ENCODE results near the gene PROX2. TPM values are rescaled to one million over a fixed set of nuclear protein-coding genes. Genes with fewer than 3 reads are reported as not detected.
A peak's percentile ranks its signal among the peaks of the same experiment; 100 is the strongest.

The PROX2 gene
- total RNA-seq, 2 experiments from 2014 or later, result 0.07 to 0.41 TPM

DNA sequence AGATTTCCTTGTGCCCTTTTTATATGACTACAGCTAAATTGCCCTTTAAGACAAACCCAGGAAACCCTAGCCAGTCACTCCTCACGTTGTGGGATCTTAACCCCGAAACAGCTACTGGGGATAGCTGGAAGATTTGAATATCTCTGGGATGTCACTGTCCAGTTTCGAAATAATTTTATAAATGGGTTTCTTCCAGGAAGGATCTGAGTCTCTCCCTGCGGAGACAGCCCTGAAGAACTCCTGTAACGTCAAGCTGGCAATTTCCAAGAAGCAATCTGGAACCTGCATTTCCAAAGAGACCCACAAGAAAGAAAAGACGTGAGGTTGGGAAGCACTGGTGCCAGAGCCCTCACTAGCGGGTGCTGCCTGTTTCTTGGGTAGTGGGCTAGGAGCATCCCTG, 20.9 kb downstream of the PROX2 start:
- H3K4me3 Mint-ChIP-seq, result no peak overlapping the region
- H3K27me3 Mint-ChIP-seq (ENCODE audit: low read depth), result no peaks in the 10 kb centered on the region
- peaks cover 17% of the 10 kb centered on the region for H3K4me1 Mint-ChIP-seq (ENCODE audit: low read depth)
- no peak overlapping the region for H3K27ac Mint-ChIP-seq
- intact Hi-C loops (cut with micrococcal nuclease), result no loop called here
- H3K36me3 Mint-ChIP-seq (ENCODE audit: low read depth), result no peaks in the 10 kb centered on the region
- no peak for DNase-seq
- CTCF ChIA-PET, result interaction anchor here (0.7 to 15.1 kb wide), 8 partner anchors 13 to 246 kb away, joined by 3 to 379 read pairs (median 4); no protein-coding TSS in a partner anchor
- no peaks in the 10 kb centered on the region for H3K9me3 Mint-ChIP-seq

- intact Hi-C loops (cut with micrococcal nuclease), result no loop called here
- Mint-ChIP-seq H3K36me3 (ENCODE audit: low read depth) (no peaks in the 10 kb centered on the region), H3K4me1 (ENCODE audit: low read depth) (peaks cover 17% of the 10 kb centered on the region), H3K27me3 (ENCODE audit: low read depth) (no peaks in the 10 kb centered on the region), H3K27ac (no peak overlapping the region), H3K4me3 (no peak overlapping the region), H3K9me3 (no peaks in the 10 kb centered on the region)
- CTCF ChIA-PET, result interaction anchor here (1.2 to 15.1 kb wide), 4 partner anchors 14 to 51 kb away, joined by 3 to 379 read pairs (median 10); no protein-coding TSS in a partner anchor
- no peak for DNase-seq
Observed at GRCh38 chr14:74853581-74853980, 22.4 kb downstream of the PROX2 start.

DNA sequence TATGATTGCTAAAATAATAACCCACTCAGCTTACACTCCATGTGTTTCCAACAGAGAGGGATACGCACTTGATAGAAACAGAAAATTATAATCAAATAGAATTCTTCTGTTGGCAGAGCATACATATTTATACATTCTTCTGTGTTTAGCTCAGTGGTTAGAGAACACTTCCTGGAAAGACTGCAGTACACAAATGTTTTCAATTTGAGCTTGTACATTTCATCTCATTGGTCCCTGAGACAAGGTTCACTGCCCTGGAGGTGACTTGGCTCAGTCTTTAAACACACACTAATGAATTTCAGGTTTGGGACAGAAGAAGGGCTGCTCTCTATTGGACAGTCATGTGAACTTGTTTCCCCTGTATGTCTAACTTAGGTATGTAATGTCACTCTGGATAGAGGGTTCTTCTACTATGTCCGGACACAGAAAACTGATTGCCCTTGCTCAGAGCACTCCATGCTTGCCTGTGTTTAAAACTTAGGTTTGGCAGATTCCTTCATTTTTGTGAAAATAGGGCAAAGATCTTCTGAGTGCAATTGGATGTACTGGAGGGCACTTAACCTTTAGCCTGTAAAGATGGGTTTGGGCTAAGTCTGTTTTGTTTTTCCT, 22.9 kb downstream of the PROX2 start:
- peaks cover 17% of the 10 kb centered on the region for H3K4me1 Mint-ChIP-seq (ENCODE audit: low read depth)

GRCh38 chr14:74848768-74849167, 27.2 kb downstream of the PROX2 start:
- H3K4me3 Mint-ChIP-seq, result no peak overlapping the region
- intact Hi-C loops (cut with micrococcal nuclease), result no loop called here
- H3K27ac Mint-ChIP-seq, result no peak overlapping the region
- DNase-seq, result no peak
- H3K9me3 Mint-ChIP-seq, result no peaks in the 10 kb centered on the region
- H3K4me1 Mint-ChIP-seq (ENCODE audit: low read depth), result peaks cover 12% of the 10 kb centered on the region
- no peaks in the 10 kb centered on the region for H3K36me3 Mint-ChIP-seq (ENCODE audit: low read depth)
- CTCF ChIA-PET, result interaction anchor here (1.3 to 4.1 kb wide), 2 partner anchors 12 to 17 kb away, joined by 3 to 44 read pairs; no protein-coding TSS in a partner anchor
- no peaks in the 10 kb centered on the region for H3K27me3 Mint-ChIP-seq (ENCODE audit: low read depth)

More for the DNA sequence above, 22.9 kb downstream of the PROX2 start:
- Mint-ChIP-seq H3K27ac (no peak overlapping the region), H3K4me3 (no peak overlapping the region), H3K9me3 (no peaks in the 10 kb centered on the region), H3K36me3 (ENCODE audit: low read depth) (no peaks in the 10 kb centered on the region), H3K27me3 (ENCODE audit: low read depth) (no peaks in the 10 kb centered on the region)
- intact Hi-C loops (cut with micrococcal nuclease), result no loop called here
- DNase-seq, result no peak
- CTCF ChIA-PET, result interaction anchor here (1.0 to 15.1 kb wide), 5 partner anchors 8 to 52 kb away, joined by 3 to 379 read pairs (median 10); no protein-coding TSS in a partner anchor

- Mint-ChIP-seq H3K4me3 (no peak overlapping the region), H3K4me1 (ENCODE audit: low read depth) (peaks cover 10% of the 10 kb centered on the region), H3K27ac (no peak overlapping the region), H3K36me3 (ENCODE audit: low read depth) (no peaks in the 10 kb centered on the region), H3K27me3 (ENCODE audit: low read depth) (no peaks in the 10 kb centered on the region), H3K9me3 (no peaks in the 10 kb centered on the region)
- intact Hi-C loops (cut with micrococcal nuclease), result no loop called here
- no peak for DNase-seq
- CTCF ChIA-PET, result interaction anchor here (0.5 to 4.1 kb wide), 4 partner anchors 13 to 59 kb away, joined by 3 to 44 read pairs (median 8); no protein-coding TSS in a partner anchor
Observed at GRCh38 chr14:74846968-74847665, 28.8 kb downstream of the PROX2 start.

GRCh38 chr14:74846168-74846567, 29.8 kb downstream of the PROX2 start:
- no peak for DNase-seq
- no peaks in the 10 kb centered on the region for H3K9me3 Mint-ChIP-seq
- CTCF ChIA-PET, result interaction anchor here (0.5 to 1.6 kb wide), 2 partner anchors 12 to 15 kb away, joined by 3 to 14 read pairs; no protein-coding TSS in a partner anchor
- H3K36me3 Mint-ChIP-seq (ENCODE audit: low read depth), result no peaks in the 10 kb centered on the region
- intact Hi-C loops (cut with micrococcal nuclease), result no loop called here
- no peak overlapping the region for H3K4me3 Mint-ChIP-seq
- H3K27me3 Mint-ChIP-seq (ENCODE audit: low read depth), result no peaks in the 10 kb centered on the region
- H3K4me1 Mint-ChIP-seq (ENCODE audit: low read depth), result peaks cover 18% of the 10 kb centered on the region
- H3K27ac Mint-ChIP-seq, result no peak overlapping the region

DNA sequence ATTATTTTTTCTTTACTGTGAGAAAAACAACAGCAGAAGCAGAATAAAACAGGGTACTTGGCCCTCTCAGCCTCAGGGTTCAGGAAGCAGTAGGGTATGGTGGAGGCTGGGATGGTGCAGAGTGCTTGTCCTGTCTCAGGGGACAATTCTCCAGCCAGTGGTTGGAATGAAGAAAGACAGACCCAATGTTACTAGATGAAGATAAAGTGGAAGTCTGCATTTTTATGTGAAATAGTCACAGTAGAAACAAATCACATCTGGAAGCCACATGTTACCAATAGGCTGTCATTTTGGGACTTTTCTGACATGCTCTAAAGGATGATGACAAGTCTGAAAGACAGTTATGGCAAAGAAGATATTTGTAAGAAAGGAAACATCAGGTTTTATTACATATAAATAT, 32.3 kb downstream of the PROX2 start:
- Mint-ChIP-seq H3K27me3 (ENCODE audit: low read depth) (no peaks in the 10 kb centered on the region), H3K27ac (no peak overlapping the region), H3K4me1 (ENCODE audit: low read depth) (peaks cover 34% of the 10 kb centered on the region), H3K9me3 (no peaks in the 10 kb centered on the region), H3K4me3 (no peak overlapping the region), H3K36me3 (ENCODE audit: low read depth) (no peaks in the 10 kb centered on the region)
- DNase-seq, result no peak
- CTCF ChIA-PET, result interaction anchor here (0.5 to 2.0 kb wide), 2 partner anchors 17 to 411 kb away, joined by 3 to 6 read pairs; no protein-coding TSS in a partner anchor
- intact Hi-C loops (cut with micrococcal nuclease), result loop anchor here (5.0 kb wide), 1 partner anchor 444 kb away; no protein-coding TSS in a partner anchor

GRCh38 chr14:74841230-74842207, 34.4 kb downstream of the PROX2 start:
- intact Hi-C loops (cut with micrococcal nuclease), result loop anchor here (2.0 to 5.0 kb wide), 3 partner anchors 223 to 446 kb away; no protein-coding TSS in a partner anchor

DNA sequence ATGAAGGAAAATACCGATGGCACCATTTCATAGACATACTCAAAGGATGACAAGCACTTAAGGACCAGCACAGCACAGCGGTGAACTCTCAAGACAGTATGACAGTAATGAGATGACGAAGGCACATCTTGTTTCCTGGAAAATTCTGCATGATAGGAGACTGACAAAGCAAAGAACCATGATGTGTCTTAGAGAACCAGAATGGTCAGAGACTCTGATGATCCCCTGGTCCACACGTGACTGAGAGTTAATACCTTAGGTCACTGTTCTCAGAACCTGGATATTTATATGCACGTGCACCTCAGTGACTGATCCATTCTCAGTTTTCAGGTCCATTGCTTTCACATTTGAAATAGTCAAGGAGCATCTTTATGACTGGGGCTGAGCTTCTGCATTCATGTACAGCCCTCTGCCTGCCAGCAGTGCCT, 35.3 kb downstream of the PROX2 start:
- CTCF ChIA-PET, result interaction anchor here (1.0 to 2.0 kb wide), 3 partner anchors 20 to 78 kb away, joined by 3 to 6 read pairs (median 5); partner anchors contain the start of gene YLPM1
- Mint-ChIP-seq H3K27me3 (ENCODE audit: low read depth) (no peaks in the 10 kb centered on the region), H3K4me1 (ENCODE audit: low read depth) (peaks cover 62% of the 10 kb centered on the region), H3K4me3 (no peak overlapping the region), H3K9me3 (no peaks in the 10 kb centered on the region), H3K36me3 (ENCODE audit: low read depth) (peaks cover 5% of the 10 kb centered on the region), H3K27ac (peak overlapping the region; percentile 54)
- intact Hi-C loops (cut with micrococcal nuclease), result loop anchor here (2.0 to 5.0 kb wide), 3 partner anchors 222 to 447 kb away; no protein-coding TSS in a partner anchor
- DNase-seq, result no peak

More at GRCh38 chr14:74841230-74842207, 34.4 kb downstream of the PROX2 start:
- Mint-ChIP-seq H3K4me1 (ENCODE audit: low read depth) (peaks cover 54% of the 10 kb centered on the region), H3K36me3 (ENCODE audit: low read depth) (peaks cover 2% of the 10 kb centered on the region), H3K9me3 (no peaks in the 10 kb centered on the region), H3K27me3 (ENCODE audit: low read depth) (no peaks in the 10 kb centered on the region), H3K27ac (peak overlapping the region; percentile 54), H3K4me3 (no peak overlapping the region)
- DNase-seq, result peak; percentile 46
- CTCF ChIA-PET, result interaction anchor here (1.3 to 2.0 kb wide), 3 partner anchors 10 to 19 kb away, joined by 3 to 6 read pairs (median 3); no protein-coding TSS in a partner anchor

GRCh38 chr14:74838166-74838565, 37.8 kb downstream of the PROX2 start:
- Mint-ChIP-seq H3K36me3 (ENCODE audit: low read depth) (peaks cover 6% of the 10 kb centered on the region), H3K9me3 (no peaks in the 10 kb centered on the region), H3K27me3 (ENCODE audit: low read depth) (no peaks in the 10 kb centered on the region), H3K4me3 (peak overlapping the region; percentile 7), H3K4me1 (ENCODE audit: low read depth) (peaks cover 74% of the 10 kb centered on the region), H3K27ac (peak overlapping the region; percentile 76)
- no peak for DNase-seq
- CTCF ChIA-PET, result interaction anchor here (1.1 to 2.7 kb wide), 2 partner anchors 15 to 23 kb away, joined by 3 to 12 read pairs; no protein-coding TSS in a partner anchor
- intact Hi-C loops (cut with micrococcal nuclease), result loop anchor here (1.0 to 5.0 kb wide), 4 partner anchors 75 to 346 kb away; partner anchors contain the start of genes ACYP1, AREL1, FCF1 and ISCA2

GRCh38 chr14:74836251-74836960, 39.5 kb downstream of the PROX2 start:
- Mint-ChIP-seq H3K27me3 (ENCODE audit: low read depth) (no peaks in the 10 kb centered on the region), H3K36me3 (ENCODE audit: low read depth) (peaks cover 6% of the 10 kb centered on the region), H3K4me1 (ENCODE audit: low read depth) (peaks cover 63% of the 10 kb centered on the region), H3K4me3 (no peak overlapping the region), H3K27ac (peak overlapping the region; percentile 85), H3K9me3 (no peaks in the 10 kb centered on the region)
- intact Hi-C loops (cut with micrococcal nuclease), result loop anchor here (2.0 to 5.0 kb wide), 4 partner anchors 44 to 344 kb away; partner anchors contain the start of genes ACYP1, AREL1, FCF1 and ISCA2
- CTCF ChIA-PET, result interaction anchor here (0.6 to 1.7 kb wide), 4 partner anchors 13 to 787 kb away, joined by 3 to 4 read pairs (median 4); no protein-coding TSS in a partner anchor
- DNase-seq, result peak; percentile 51
